Gastrocnemius medialis (tissue), 4 donors: ENCODE measurements around the gene MCM8.

Source experiments
- POLR2A ChIP-seq, 2 donors: fragments of 450-650 bp; IDR thresholded peaks; one replicate each; pipeline ENCODE4 v1.6.1; 2017; ENCODE audit warnings: antibody characterized with exemption in 2 of 2, mild to moderate bottlenecking in 2 of 2, moderate library complexity in 2 of 2
- TF ChIP-seq, protein P1 (sequence below), 5 experiments: fragments of 450-650 bp in 3 of 5; fragments of 200-600 bp in 2 of 5; sonication (generic) in 2 of 5; IDR thresholded peaks in 4 of 5; conservative IDR thresholded peaks in 1 of 5; 1 replicate in 4 of 5; 2 replicates in 1 of 5; pipeline ENCODE4 v1.5.1; 2016 to 2019; ENCODE audit warnings: antibody characterized with exemption in 5 of 5, mild to moderate bottlenecking in 3 of 5, moderate library complexity in 3 of 5

DNA sequence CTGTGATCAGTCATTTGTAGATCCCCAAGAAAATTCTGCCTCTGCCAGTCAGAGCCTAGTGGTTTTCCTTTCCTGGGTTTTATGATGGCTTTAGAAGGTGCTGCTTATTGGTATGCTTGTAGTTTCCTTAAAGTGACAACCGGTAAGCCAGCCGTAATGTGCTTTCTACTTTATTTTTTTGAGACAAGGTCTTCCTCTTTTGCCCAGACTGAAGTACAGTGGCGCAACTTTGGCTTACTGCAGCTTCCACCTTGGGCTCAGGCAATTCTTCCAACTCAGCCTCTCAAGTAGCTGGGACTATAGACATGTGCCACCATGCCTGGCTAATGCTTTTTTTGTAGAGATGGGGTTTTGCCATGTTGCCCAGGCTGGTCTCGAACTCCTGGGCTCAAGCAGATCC, 23.5 kb downstream of the MCM8 start:
- TF ChIP-seq, protein P1, sequence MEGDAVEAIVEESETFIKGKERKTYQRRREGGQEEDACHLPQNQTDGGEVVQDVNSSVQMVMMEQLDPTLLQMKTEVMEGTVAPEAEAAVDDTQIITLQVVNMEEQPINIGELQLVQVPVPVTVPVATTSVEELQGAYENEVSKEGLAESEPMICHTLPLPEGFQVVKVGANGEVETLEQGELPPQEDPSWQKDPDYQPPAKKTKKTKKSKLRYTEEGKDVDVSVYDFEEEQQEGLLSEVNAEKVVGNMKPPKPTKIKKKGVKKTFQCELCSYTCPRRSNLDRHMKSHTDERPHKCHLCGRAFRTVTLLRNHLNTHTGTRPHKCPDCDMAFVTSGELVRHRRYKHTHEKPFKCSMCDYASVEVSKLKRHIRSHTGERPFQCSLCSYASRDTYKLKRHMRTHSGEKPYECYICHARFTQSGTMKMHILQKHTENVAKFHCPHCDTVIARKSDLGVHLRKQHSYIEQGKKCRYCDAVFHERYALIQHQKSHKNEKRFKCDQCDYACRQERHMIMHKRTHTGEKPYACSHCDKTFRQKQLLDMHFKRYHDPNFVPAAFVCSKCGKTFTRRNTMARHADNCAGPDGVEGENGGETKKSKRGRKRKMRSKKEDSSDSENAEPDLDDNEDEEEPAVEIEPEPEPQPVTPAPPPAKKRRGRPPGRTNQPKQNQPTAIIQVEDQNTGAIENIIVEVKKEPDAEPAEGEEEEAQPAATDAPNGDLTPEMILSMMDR (IDR thresholded peaks at IDR 0.05 in 4 of 5, conservative IDR thresholded peaks at IDR 0.05 in 1 of 5) = no peak
- no peak for TF ChIP-seq POLR2A (IDR thresholded peaks at IDR 0.05)
